ELR (cell line): ENCODE data around the gene COL9A2.
"Not testable (repeated sequence)": the region's sequence is repeated elsewhere in the genome, so short reads cannot be mapped to it uniquely, and the experiment has no call there.

Source experiments
- DNase-seq: peaks from one replicate; pipeline ENCODE4 v3.0.0-alpha.2; 2015; ENCODE audit warnings: low read depth

The COL9A2 gene

GRCh38 chr1:40316595-40317393 is at the start of gene COL9A2:
Gene COL9A2 (minus strand): TSS chr1:40317286. CDS start chr1:40317197, 89 bp downstream.
- peak; percentile 58 for DNase-seq

GRCh38 chr1:40363721-40364120 is 46.6 kb upstream of the COL9A2 start:
- peak; percentile 80 for DNase-seq

GRCh38 chr1:40362699-40363098 is 45.6 kb upstream of the COL9A2 start:
- peak; percentile 68 for DNase-seq

- DNase-seq: no peak
Measured at GRCh38 chr1:40362199-40362598, 45.1 kb upstream of the COL9A2 start.

- no peak for DNase-seq
Measured at GRCh38 chr1:40361637-40362036, 44.6 kb upstream of the COL9A2 start.

- no peak for DNase-seq
Measured at GRCh38 chr1:40361201-40361600, 44.1 kb upstream of the COL9A2 start.

- no peak for DNase-seq
Measured at GRCh38 chr1:40360631-40361030, 43.5 kb upstream of the COL9A2 start.

- DNase-seq: no peak
Measured at GRCh38 chr1:40357625-40358024, 40.5 kb upstream of the COL9A2 start.

GRCh38 chr1:40353082-40353481 is 36.0 kb upstream of the COL9A2 start:
- no peak for DNase-seq

GRCh38 chr1:40352126-40352525 is 35.0 kb upstream of the COL9A2 start:
- no peak for DNase-seq

GRCh38 chr1:40351124-40351523 is 34.0 kb upstream of the COL9A2 start:
- DNase-seq: no peak

GRCh38 chr1:40350391-40350790 is 33.3 kb upstream of the COL9A2 start:
- DNase-seq: no peak

- peak; percentile 46 for DNase-seq
Measured at GRCh38 chr1:40344597-40344996, 27.5 kb upstream of the COL9A2 start.

GRCh38 chr1:40342381-40342717 is 25.3 kb upstream of the COL9A2 start:
- not testable (repeated sequence) for DNase-seq

- peak; percentile 30 for DNase-seq
Measured at GRCh38 chr1:40341491-40342380, 24.6 kb upstream of the COL9A2 start.

- DNase-seq: no peak
Measured at GRCh38 chr1:40339420-40340323, 22.6 kb upstream of the COL9A2 start.

- DNase-seq: peak; percentile 82
Measured at GRCh38 chr1:40338745-40339419, 21.8 kb upstream of the COL9A2 start.

GRCh38 chr1:40337443-40337842 is 20.4 kb upstream of the COL9A2 start:
- DNase-seq: no peak

GRCh38 chr1:40332695-40333094 is 15.6 kb upstream of the COL9A2 start:
- no peak for DNase-seq

GRCh38 chr1:40331403-40331802 is 14.3 kb upstream of the COL9A2 start:
- not testable (repeated sequence) for DNase-seq

GRCh38 chr1:40318970-40319621 is 2.0 kb upstream of the COL9A2 start:
- DNase-seq: no peak
